ENCODE measurements around the gene AJM1. TPM values are rescaled to one million over a fixed set of nuclear protein-coding genes. Genes with fewer than 3 reads are reported as not detected.

Gene AJM1
- total RNA-seq, 6 experiments from 2014 or later: 4.5 to 8.0 (median 5.3) TPM

DNA sequence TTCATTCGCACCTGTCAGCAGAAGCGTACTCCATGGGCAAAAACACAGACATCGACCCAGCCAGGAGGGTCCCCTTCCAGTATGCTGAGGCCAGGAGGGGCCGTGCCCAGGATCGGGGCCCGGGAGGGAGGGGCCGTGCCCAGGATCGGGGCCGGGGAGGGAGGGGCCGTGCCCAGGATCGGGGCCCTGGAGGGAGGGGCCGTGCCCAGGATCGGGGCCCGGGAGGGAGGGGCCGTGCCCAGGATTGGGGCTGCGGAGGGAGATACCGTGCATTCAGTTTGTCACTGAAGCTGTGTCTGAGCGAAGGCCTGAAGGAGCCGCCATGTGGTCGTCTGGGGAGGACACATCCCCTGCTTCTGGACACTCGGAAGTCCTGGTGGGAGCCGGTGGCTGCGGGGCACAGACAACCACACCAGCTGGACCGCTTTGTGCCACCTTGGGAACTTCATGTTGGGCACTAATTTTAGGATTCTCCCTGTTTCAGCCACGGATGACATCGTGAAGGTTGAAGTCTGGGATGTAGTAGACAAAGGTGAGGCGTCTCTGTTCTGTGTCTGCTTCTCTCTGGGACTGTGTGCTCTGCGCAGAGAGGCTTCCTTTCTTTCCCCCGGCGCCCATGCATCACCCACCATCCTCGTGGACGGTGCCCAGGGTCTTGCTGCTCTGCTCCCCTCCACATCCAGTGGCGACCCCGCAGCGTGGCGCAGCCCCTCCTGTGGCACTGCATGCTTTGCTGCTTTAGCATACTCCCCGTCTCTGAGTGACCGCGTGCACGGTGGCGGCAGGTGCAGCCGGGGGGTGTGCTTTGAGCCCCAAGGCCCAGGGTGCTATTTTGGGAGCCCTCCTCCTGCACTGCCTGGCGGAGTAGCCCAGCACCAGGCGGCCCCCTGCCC is 16.7 kb upstream of the AJM1 start:
- no peak overlapping the region for H3K4me3 Mint-ChIP-seq
- peaks cover 6% of the 10 kb centered on the region; the same call in 1 of the 2 replicates for H3K36me3 Mint-ChIP-seq (ENCODE audit: low read depth)
- H3K27ac Mint-ChIP-seq: no peak overlapping the region
- no peaks in the 10 kb centered on the region; the same call in none of the 2 replicates for H3K27me3 Mint-ChIP-seq (ENCODE audit: insufficient read depth)
- no peaks in the 10 kb centered on the region for H3K9me3 Mint-ChIP-seq
- DNase-seq: no peak
- TF ChIP-seq, protein P1, sequence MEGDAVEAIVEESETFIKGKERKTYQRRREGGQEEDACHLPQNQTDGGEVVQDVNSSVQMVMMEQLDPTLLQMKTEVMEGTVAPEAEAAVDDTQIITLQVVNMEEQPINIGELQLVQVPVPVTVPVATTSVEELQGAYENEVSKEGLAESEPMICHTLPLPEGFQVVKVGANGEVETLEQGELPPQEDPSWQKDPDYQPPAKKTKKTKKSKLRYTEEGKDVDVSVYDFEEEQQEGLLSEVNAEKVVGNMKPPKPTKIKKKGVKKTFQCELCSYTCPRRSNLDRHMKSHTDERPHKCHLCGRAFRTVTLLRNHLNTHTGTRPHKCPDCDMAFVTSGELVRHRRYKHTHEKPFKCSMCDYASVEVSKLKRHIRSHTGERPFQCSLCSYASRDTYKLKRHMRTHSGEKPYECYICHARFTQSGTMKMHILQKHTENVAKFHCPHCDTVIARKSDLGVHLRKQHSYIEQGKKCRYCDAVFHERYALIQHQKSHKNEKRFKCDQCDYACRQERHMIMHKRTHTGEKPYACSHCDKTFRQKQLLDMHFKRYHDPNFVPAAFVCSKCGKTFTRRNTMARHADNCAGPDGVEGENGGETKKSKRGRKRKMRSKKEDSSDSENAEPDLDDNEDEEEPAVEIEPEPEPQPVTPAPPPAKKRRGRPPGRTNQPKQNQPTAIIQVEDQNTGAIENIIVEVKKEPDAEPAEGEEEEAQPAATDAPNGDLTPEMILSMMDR (IDR thresholded peaks at IDR 0.05): no peak
- H3K4me1 Mint-ChIP-seq (ENCODE audit: low read depth): peaks cover 7% of the 10 kb centered on the region

DNA sequence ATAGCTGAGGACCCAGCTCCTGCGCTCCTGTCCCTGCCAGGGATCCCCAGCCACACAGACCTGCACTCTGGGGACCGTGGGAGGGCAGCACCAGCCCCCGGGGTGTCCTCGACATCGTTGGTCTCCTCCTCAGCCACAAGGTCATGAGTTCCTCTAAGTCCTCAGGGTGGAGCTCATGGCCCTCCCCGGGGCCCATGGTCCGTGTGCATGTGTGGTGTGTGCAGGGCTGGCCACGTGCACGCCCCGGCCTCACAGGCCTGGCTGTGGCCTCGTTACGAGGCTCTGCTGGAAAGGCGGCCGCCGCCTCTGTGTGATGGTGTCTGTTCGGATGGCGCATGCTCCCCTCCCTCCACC is 16.1 kb upstream of the AJM1 start:
- no peaks in the 10 kb centered on the region for H3K36me3 Mint-ChIP-seq (ENCODE audit: low read depth)
- peaks cover under 1% of the 10 kb centered on the region for H3K4me1 Mint-ChIP-seq (ENCODE audit: low read depth)
- no peaks in the 10 kb centered on the region for H3K9me3 Mint-ChIP-seq
- DNase-seq: no peak
- no peak overlapping the region for H3K4me3 Mint-ChIP-seq
- H3K27ac Mint-ChIP-seq: no peak overlapping the region
- no peaks in the 10 kb centered on the region; the same call in none of the 2 replicates for H3K27me3 Mint-ChIP-seq (ENCODE audit: insufficient read depth)
- TF ChIP-seq, protein P1 (IDR thresholded peaks at IDR 0.05): no peak

DNA sequence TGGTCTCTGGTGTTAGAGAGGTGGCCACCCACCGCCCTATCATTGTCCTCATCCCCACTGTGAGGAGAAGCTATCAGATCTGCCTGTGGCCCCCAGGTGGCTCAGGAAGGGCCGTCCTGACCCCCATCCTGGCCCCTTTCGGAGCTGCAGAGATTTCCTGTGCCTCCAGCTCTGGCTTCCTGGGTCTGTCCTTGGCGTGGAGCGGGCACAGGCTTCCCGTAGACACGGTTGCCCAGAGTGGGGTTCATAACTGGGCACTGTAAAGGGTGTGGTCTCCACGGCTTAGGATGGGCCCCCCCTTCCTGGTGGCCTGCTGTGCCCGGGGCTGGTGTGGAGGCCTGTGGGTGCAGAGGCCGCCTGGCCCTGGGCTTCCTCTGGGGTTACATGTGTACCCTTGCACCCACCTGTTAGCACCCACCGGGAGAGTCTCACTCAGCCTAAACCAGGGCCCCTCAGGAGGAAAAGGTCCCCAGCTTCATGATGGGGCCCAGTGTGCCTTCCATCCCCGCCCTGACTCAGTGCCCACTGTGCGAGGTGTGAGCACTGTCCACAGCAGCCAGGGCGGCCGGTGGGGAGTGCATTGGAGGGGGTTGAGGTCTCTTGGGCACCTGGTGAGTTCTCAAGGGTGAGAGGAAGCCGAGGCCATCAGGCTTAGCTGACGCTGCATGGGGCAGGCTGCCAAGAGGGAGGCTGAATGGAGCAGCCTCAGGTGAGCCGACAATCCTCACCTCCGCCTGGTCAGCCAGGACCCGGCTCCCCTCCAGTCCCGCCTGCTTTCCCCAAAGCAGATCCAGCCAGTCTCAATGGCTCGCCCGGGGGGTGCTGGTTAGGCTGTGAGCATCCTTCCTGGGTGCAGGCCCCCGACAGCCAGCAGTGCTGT is 15.3 kb upstream of the AJM1 start:
- DNase-seq: no peak
- TF ChIP-seq, protein P1 (IDR thresholded peaks at IDR 0.05): no peak
- H3K27ac Mint-ChIP-seq: no peak overlapping the region
- H3K9me3 Mint-ChIP-seq: no peaks in the 10 kb centered on the region
- H3K4me1 Mint-ChIP-seq (ENCODE audit: low read depth): no peaks in the 10 kb centered on the region
- no peak overlapping the region for H3K4me3 Mint-ChIP-seq
- no peaks in the 10 kb centered on the region; the same call in 1 of the 2 replicates for H3K27me3 Mint-ChIP-seq (ENCODE audit: insufficient read depth)
- no peaks in the 10 kb centered on the region for H3K36me3 Mint-ChIP-seq (ENCODE audit: low read depth)

DNA sequence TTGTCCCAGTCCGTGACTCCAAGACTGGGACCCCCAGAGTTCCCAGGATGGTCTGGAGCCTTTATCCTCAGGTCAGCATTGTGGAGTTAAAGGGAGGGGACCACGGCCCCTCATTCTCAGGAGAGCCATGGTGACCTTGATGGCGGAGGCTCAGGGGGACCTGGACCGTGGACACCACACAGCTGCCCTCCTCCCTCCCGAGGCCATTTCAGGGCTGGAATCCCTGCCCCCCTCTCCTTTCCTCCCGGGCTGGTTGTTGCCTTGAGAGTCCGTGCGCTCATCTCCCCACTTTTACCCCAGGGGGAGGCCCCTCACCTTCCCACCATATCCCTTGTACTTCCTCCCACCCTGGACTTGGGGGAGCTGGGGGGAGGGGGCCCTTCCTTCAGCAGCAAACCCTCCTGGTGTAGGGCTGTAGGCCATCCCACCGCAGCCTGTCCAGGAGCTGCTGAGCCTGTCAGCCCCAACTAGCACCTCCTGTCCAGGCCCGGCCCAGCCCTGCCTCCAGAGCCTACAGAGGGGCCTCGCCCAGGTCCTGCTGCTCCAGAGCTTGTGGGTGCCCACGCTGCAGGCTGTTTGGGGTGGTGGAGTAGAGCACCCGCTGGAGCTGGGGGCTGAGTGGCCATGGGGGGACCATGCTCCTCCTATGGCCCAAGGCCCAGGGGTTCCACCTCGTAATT is 14.3 kb upstream of the AJM1 start:
- no peak for DNase-seq
- no peaks in the 10 kb centered on the region for H3K4me1 Mint-ChIP-seq (ENCODE audit: low read depth)
- no peaks in the 10 kb centered on the region; the same call in none of the 2 replicates for H3K27me3 Mint-ChIP-seq (ENCODE audit: insufficient read depth)
- no peak overlapping the region for H3K4me3 Mint-ChIP-seq
- no peak overlapping the region for H3K27ac Mint-ChIP-seq
- no peaks in the 10 kb centered on the region for H3K9me3 Mint-ChIP-seq
- H3K36me3 Mint-ChIP-seq (ENCODE audit: low read depth): no peaks in the 10 kb centered on the region
- TF ChIP-seq, protein P1 (IDR thresholded peaks at IDR 0.05): no peak

DNA sequence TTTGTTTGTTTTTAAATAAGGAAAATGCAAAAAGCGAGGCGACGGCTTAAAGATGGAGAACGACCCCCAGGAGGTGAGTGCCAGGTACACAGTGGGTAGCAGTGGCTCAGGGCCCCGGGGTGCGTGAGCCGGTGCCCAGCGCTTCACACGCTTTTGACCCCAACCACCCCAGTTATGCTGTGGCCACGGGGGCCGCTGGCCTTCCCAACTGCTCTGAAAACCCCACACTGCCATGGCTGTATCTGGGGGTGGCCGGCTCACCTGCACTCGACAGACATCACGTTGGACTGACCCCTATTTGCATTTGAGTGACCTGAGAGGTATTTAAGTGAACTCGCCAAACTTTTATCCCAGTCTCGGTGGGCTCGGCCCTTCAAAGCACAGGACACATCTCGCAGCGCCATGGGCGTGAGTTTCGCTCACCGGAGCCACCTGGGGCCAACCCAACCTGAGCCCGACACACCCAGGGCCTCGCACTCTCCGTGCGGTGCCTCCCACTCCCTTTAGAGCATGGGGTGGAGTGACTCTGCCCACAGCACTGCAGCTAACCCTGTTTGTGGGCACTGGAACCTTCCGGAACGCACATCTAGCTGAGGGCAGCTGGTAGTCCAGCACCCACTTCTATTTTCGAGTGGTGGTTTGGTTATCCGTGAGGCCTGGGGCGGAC is 13.7 kb upstream of the AJM1 start:
- H3K27ac Mint-ChIP-seq: no peak overlapping the region
- TF ChIP-seq, protein P1 (IDR thresholded peaks at IDR 0.05): no peak
- H3K4me1 Mint-ChIP-seq (ENCODE audit: low read depth): no peaks in the 10 kb centered on the region
- DNase-seq: no peak
- H3K36me3 Mint-ChIP-seq (ENCODE audit: low read depth): no peaks in the 10 kb centered on the region
- no peaks in the 10 kb centered on the region; the same call in none of the 2 replicates for H3K27me3 Mint-ChIP-seq (ENCODE audit: insufficient read depth)
- no peak overlapping the region for H3K4me3 Mint-ChIP-seq
- no peaks in the 10 kb centered on the region for H3K9me3 Mint-ChIP-seq

Measured in HFFc6 (cell line).